GM18868 (cell line): ENCODE measurements around the gene STYXL1.

ENCODE experiments used
- ATAC-seq: cut with Tn5 transposase; IDR thresholded peaks from one replicate; pipeline ENCODE4 v1.9.1; 2021; ENCODE audit warnings: mild to moderate bottlenecking, moderate library complexity; ENCODE audit not compliant: unreplicated experiment

STYXL1 gene

DNA sequence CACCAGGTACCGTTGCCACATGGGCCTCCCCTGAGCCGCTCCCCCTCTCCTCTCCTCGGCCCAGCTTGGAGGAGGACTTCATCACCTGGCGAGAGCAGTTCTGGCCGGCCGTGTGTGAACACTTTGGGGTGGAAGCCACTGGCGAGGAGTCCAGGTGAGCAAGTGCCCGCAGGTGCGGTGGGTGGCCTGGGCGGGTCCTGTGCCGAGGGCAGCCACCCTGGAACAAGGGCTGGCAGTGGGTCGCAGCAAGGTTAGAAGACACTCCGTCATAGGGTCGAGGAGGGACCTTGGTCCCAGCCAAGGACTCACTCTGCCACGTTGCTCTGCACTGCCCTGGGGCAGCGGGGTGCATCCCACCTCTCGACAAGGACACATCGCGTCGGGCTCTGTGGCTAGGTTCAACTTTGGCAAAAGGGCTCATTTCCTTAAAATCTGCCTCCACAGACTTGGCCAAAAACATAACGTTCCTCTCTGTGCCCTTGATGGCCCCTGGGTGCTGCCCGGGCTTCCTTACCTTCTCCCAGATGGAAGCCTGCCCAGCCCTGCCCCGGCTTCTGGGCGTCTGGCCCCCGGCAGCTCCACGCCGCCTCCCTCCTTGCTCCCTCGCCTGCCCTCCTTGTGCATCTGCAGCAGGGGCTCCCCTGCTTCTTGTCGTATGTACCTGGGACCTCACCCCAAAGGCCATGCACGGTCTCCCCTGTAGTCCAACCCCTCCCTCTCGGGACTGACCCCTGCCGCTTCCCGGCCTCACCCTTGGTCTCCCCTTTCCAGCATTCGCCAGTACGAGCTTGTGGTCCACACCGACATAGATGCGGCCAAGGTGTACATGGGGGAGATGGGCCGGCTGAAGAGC lies 66.1 kb downstream of the STYXL1 start:
- no peak for ATAC-seq

DNA sequence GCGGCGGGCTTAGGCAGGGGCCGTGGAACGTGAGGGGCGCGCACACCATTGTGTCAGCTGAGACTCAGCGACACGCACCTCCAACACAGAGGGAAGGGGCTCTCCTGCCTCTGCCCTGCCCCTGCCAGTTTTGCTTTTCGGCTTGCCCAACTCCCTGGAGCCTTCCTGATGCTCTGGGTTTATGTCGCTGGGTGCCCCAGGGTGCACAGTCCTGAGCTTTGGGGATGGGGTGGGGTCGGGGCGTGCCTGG lies 66.7 kb downstream of the STYXL1 start:
- ATAC-seq = no peak

DNA sequence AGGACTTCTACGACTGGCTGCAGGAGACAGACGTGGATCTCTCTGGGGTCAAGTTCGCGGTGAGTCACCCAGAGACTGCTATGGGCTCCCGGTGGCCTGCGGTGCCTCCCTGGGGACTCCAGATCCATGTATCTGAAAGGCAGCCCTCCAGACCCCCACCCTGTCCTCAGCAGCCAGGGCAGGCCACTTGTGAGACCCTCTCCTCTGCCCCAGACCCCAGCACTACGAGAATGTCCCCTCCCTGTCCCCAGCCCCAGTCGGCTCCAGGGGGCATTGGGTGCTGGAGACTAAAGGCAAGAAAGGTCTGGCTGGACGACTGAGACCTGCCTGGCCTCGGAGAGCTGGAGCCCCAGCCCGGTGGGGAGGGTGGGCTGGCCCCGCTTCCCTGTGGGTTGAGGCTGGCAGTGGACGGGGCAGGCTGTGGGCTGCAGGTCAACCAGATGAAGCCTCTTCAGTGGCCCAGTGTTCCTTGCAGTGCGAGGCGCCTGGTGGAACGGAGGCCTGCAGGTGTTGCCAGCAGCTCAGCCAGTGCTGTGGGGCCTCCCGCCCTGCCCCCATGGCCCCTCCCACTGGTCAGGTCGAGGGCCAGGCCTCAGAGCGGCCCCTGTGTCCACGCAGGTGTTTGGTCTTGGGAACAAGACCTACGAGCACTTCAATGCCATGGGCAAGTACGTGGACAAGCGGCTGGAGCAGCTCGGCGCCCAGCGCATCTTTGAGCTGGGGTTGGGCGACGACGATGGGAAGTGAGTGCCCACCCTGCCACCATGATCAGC lies 67.2 kb downstream of the STYXL1 start:
- ATAC-seq = no peak

DNA sequence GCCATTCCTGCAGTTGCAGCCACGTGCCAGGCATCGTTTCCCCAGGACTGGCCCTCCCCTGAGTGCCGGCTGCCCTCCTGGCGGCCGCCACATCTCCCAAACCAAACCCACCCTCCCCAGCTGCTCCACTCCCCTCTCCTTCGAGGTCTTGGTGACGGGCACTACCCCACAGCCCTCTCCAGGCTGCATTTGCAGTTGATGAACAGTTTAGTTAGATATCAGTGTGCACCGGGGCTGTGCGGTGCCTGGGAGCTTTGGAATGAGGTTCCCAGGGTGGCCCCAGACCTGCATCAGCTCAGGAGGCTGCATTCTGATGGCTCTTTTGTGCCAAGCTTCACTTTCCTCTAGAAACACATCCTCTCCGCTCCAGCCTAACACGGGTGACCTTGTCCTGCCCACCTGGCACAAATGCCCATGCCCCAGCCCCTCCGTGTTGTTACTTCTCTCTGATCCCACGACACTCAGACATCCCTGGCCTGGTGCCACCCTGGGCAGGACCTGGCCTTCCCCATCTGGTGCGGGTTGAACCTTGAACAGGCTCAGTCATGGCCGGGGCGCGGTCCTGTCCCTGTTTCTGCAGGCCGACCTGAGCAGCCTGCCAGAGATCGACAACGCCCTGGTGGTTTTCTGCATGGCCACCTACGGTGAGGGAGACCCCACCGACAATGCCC lies 67.9 kb downstream of the STYXL1 start:
- no peak for ATAC-seq

GRCh38 chr7:75977743-75978142 lies 70.1 kb downstream of the STYXL1 start:
- ATAC-seq = no peak

DNA sequence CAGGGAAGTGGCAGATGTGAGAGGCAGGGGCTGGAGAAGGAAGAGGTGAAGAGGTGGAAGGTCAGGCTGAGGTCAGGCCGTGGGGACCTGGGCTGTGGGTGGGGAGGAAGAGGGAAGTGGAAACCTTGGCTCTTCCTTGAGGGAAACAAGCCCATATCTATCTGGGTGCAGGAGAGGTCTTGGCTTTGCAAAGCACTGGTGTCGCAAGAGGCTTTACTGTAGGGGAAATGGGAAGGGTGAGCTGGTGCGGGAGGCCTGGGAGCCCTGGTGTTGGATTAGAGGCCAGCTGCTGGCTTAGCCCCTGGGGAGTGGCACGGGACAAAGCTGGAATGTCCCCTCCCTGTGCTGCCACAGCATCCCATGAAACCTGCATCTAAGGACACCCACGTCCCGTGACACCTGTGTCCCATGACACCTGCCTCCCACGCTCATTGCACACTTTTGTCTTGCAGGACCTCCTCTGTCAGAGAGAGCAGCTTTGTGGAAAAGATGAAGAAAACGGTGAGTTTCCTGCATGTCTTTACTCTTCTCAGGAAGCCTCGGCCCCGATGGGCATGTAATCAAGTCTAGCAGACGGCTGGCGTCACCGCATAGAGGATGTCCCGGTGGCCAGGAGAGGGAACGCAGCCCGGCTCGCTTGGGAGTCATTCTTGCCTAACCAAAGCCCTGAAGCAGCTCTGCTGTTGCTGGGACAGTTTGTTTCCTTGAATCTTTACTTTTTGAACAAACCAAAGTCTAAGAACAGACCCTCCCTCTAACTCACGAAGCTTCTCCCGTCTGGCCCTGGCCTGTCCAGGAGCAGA lies 75.6 kb downstream of the STYXL1 start:
- no peak for ATAC-seq

- ATAC-seq = no peak
Observed at GRCh38 chr7:75971309-75971960, 76.4 kb downstream of the STYXL1 start.

- no peak for ATAC-seq
Observed at GRCh38 chr7:75969704-75970498, 77.9 kb downstream of the STYXL1 start.

DNA sequence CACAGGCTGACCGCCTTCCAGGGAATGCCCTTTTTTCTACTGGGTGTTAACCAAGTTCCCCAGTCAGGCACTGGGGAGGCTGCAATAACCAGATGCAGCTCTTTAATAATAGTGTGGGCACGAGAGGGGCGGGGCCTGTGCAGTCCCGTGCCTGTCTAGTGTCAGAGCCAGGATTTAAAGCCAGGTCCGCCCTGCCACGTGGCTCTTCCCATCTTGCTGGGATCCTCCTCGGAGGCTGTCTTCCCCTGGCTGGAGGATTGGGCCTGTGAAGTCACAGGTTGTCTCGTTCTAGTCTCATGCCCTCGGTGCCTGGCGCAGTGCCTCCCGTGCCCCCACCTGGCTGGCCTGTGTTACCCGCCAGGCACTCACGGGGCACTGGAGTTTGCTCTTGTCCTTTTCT lies 78.6 kb downstream of the STYXL1 start:
- ATAC-seq = no peak

- ATAC-seq = no peak
Observed at GRCh38 chr7:75968561-75969001, 79.2 kb downstream of the STYXL1 start.

GRCh38 chr7:75968012-75968411 lies 79.8 kb downstream of the STYXL1 start:
- no peak for ATAC-seq

DNA sequence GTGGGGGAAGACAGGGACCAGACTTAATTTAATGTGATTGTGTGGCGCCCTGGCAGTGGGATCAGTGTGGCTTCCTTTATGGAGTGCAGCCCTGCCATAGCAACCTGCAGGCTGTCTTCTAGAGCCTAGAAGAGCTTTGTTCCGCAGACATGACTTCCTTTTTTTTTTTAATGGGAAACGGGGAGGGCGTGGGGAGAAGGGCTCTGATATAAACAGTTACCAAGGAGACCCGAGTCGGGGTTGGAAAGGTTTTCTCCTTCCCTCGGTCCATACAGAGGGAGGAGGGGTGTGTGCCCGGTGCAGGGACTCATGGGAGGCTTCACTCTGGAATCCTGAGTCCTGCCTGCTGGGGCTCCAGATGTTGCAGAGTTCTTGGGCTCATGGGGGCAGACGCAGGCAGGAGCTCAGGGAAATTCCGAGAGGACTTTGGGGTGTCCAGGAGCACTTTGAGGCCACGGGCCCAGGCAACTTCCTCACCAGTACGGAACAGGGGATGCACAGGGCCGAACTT lies 80.3 kb downstream of the STYXL1 start:
- ATAC-seq = no peak

DNA sequence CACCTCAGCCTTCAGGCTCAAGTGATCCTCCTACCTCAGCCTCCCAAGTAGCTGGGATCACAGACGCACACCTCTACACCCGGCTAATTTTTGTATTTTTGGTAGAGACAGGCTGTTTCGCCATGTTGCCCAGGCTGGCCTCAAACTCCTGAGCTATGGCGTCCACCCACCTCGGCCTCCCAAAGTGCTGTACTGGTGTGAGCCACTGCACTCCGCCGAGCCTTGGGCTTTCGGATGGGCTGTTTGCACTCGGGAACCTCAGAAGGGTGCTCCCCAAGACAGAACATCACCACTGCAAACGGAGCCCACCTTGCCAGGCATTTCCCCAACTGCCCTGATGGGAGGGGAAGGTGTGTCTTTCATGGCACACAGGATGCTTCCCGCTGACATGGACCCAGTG lies 80.7 kb downstream of the STYXL1 start:
- ATAC-seq = no peak

GRCh38 chr7:75966190-75966961 lies 81.4 kb downstream of the STYXL1 start:
- no peak for ATAC-seq

GRCh38 chr7:75965617-75966016 lies 82.2 kb downstream of the STYXL1 start:
- no peak for ATAC-seq

DNA sequence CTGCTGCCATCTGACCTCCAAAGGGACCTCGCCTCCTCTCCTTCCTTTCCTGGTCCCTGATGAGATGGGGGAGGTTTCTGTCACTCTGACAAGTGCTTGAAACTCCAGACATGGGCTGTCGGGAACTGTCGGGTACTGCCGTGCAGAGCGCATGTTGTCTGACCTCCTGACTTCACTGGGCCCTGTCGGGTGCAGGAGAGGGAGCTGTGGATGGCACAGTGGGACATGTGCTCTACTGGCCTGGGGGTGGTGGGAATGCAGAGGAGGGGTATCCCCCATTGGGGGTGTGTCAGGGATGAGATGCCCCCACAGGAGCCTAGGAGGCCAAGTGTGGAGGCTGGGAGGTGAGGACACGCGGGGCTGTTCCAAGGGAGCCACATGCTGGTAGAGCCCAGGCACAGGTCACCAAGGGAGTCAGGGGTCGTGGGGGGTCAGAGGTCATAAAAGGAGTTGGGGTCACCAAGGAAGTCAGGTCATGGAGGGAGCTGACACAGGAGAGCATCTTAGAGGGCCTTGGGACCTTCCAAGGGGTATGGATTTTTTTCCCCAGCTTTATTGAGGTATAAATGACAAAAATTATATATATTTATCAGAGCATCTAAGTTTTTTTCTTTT lies 84.3 kb downstream of the STYXL1 start:
- no peak for ATAC-seq

DNA sequence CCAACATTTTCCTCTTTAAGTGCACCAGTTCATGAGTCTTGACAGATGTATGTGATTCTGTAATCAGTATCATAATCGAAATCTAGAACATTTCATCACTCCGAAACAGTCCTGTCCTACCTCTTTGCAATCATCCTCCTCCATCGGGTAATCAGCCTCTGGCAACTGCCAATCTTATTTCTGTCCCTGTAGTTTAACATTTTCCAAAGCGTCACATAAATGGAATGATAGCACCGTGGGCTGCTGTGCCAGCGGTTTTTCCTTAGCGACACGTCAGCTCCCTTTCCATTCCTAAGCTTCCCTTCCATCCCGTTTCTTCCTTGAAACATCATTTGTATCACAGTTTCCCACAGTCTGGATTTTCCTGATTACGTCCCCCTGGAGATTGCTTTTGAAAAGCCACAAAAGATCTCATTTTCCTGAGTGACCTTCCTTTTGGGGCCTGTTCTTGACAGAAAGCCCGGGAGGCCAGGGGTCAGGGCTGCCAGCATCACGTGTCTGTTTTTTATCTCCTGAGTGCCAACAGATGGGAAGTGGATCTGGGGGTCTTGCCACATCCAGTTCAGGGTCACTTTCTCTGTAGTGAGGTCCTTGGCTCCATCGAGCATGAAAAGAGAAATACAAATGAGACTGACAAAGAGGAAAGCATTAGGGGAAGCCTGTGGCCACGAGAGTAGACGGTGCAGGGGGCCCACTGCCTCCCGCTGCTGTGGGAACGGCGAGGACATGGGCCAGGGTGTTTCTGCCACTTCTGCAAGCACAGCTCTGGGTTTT lies 85.0 kb downstream of the STYXL1 start:
- no peak for ATAC-seq

- ATAC-seq = no peak
Observed at GRCh38 chr7:75961218-75961617, 86.6 kb downstream of the STYXL1 start.
